ENCODE measurements around the gene HERC6.
"Not testable (repeated sequence)": the region's sequence is repeated elsewhere in the genome, so short reads cannot be mapped to it uniquely, and the experiment has no call there.

Gene HERC6
- 22.2 to 38.5 (median 34.0) reads per million in 4 experiments for total RNA-seq

GRCh38 chr4:88378691-88379559 is at the start of gene HERC6:
TSS of gene HERC6 (plus strand) at chr4:88378852. CDS start at chr4:88378922, 70 bp downstream.
- DNase-seq = peak; percentile 48

- no peak for DNase-seq
Observed at GRCh38 chr4:88333741-88334405, 44.8 kb upstream of the HERC6 start.

- DNase-seq = no peak
Observed at GRCh38 chr4:88335092-88335665, 43.5 kb upstream of the HERC6 start.

GRCh38 chr4:88341227-88342192 is 37.1 kb upstream of the HERC6 start:
- DNase-seq = no peak

GRCh38 chr4:88346902-88347301 is 31.8 kb upstream of the HERC6 start:
- DNase-seq = not testable (repeated sequence)

GRCh38 chr4:88348761-88349160 is 29.9 kb upstream of the HERC6 start:
- DNase-seq = not testable (repeated sequence)

- no peak for DNase-seq
Observed at GRCh38 chr4:88350786-88351185, 27.9 kb upstream of the HERC6 start.

GRCh38 chr4:88352062-88352740 is 26.5 kb upstream of the HERC6 start:
- no peak for DNase-seq

- DNase-seq = no peak
Observed at GRCh38 chr4:88353324-88353723, 25.3 kb upstream of the HERC6 start.

- DNase-seq = no peak
Observed at GRCh38 chr4:88356771-88357170, 21.9 kb upstream of the HERC6 start.

- DNase-seq = no peak
Observed at GRCh38 chr4:88357262-88357661, 21.4 kb upstream of the HERC6 start.

- DNase-seq = no peak
Observed at GRCh38 chr4:88359558-88359957, 19.1 kb upstream of the HERC6 start.

- no peak for DNase-seq
Observed at GRCh38 chr4:88360256-88360655, 18.4 kb upstream of the HERC6 start.

- DNase-seq = no peak
Observed at GRCh38 chr4:88360791-88361190, 17.9 kb upstream of the HERC6 start.

GRCh38 chr4:88361217-88361773 is 17.4 kb upstream of the HERC6 start:
- DNase-seq = not testable (repeated sequence)

- DNase-seq = no peak
Observed at GRCh38 chr4:88366460-88366859, 12.2 kb upstream of the HERC6 start.

GRCh38 chr4:88367826-88368225 is 10.8 kb upstream of the HERC6 start:
- no peak for DNase-seq

GRCh38 chr4:88369180-88369812 is 9.4 kb upstream of the HERC6 start:
- not testable (repeated sequence) for DNase-seq

- no peak for DNase-seq
Observed at GRCh38 chr4:88381123-88381522, 2.5 kb downstream of the HERC6 start.

GRCh38 chr4:88382621-88383020 is 4.0 kb downstream of the HERC6 start:
- no peak for DNase-seq

- DNase-seq = no peak
Observed at GRCh38 chr4:88390128-88390527, 11.5 kb downstream of the HERC6 start.
